GM23248 (cell line): Measurements from ENCODE around the gene THSD7A. TPM values are rescaled to one million over a fixed set of nuclear protein-coding genes. Genes with fewer than 3 reads are reported as not detected.

Source experiments
- DNase-seq: peaks from one replicate; pipeline ENCODE4 v3.0.0-alpha.2; 2015
- H2AFZ ChIP-seq: fragments of 200-600 bp; sonication (generic); 2 replicates; pipeline ENCODE4 v1.6.1; 2016; ENCODE audit warnings: antibody characterized with exemption
- H3F3A ChIP-seq: fragments of 200-600 bp; sonication (generic); 2 replicates; pipeline ENCODE4 v1.6.1; 2016; ENCODE audit warnings: mild to moderate bottlenecking, antibody characterized with exemption, mixed run types; ENCODE audit not compliant: insufficient read depth
- H3K27ac ChIP-seq: fragments of 200-600 bp; sonication (generic); 2 replicates; pipeline ENCODE4 v1.5.1; 2016; ENCODE audit warnings: mild to moderate bottlenecking
- H3K27me3 ChIP-seq: fragments of 200-600 bp; sonication (generic); replicated peaks from 2 replicates; pipeline ENCODE4 v1.6.1; 2016; ENCODE audit warnings: mild to moderate bottlenecking; ENCODE audit not compliant: insufficient read depth
- H3K36me3 ChIP-seq: fragments of 200-600 bp; sonication (generic); 2 replicates; pipeline ENCODE4 v1.6.1; 2016; ENCODE audit warnings: low read depth, mild to moderate bottlenecking
- H3K4me1 ChIP-seq: fragments of 200-600 bp; sonication (generic); 2 replicates; pipeline ENCODE4 v1.6.1; 2016; ENCODE audit warnings: mild to moderate bottlenecking; ENCODE audit not compliant: insufficient read depth
- H3K4me2 ChIP-seq: fragments of 200-600 bp; sonication (generic); one replicate; pipeline ENCODE4 v1.6.1; 2016; ENCODE audit warnings: mild to moderate bottlenecking; ENCODE audit not compliant: unreplicated experiment
- H3K4me3 ChIP-seq: fragments of 200-600 bp; sonication (generic); 2 replicates; pipeline ENCODE4 v1.5.1; 2016; ENCODE audit warnings: mild to moderate bottlenecking
- H3K79me2 ChIP-seq: fragments of 200-600 bp; sonication (generic); 2 replicates; pipeline ENCODE4 v1.6.1; 2016; ENCODE audit warnings: mild to moderate bottlenecking; ENCODE audit not compliant: insufficient read depth
- H3K9ac ChIP-seq: fragments of 200-600 bp; sonication (generic); 2 replicates; pipeline ENCODE4 v1.6.1; 2016; ENCODE audit warnings: mild to moderate bottlenecking
- H3K9me2 ChIP-seq: fragments of 200-600 bp; sonication (generic); 2 replicates; pipeline ENCODE4 v1.6.1; 2016; ENCODE audit warnings: mixed run types, mild to moderate bottlenecking, moderate library complexity; ENCODE audit not compliant: insufficient read depth
- H3K9me3 ChIP-seq: fragments of 200-600 bp; sonication (generic); one replicate; pipeline ENCODE4 v1.6.1; 2017; ENCODE audit warnings: low read depth
- H4K20me1 ChIP-seq: fragments of 200-600 bp; sonication (generic); 2 replicates; pipeline ENCODE4 v1.6.0; 2016; ENCODE audit not compliant: insufficient read depth
- EZH2 ChIP-seq: fragments of 200-600 bp; sonication (generic); IDR thresholded peaks from 2 replicates; pipeline ENCODE4 v1.6.1; 2018; ENCODE audit warnings: antibody characterized with exemption, mild to moderate bottlenecking; ENCODE audit not compliant: insufficient read depth, poor library complexity, severe bottlenecking
- EZH2phosphoT487 ChIP-seq: fragments of 200-600 bp; sonication (generic); IDR thresholded peaks from 2 replicates; pipeline ENCODE4 v1.6.1; 2018; ENCODE audit warnings: antibody characterized with exemption, moderate library complexity, mild to moderate bottlenecking, low read depth; ENCODE audit not compliant: insufficient read depth
- WGBS, 2 experiments: methylation state at CpG; one replicate each; pipeline ENCODE4 v1.1.6; 2015 to 2017; ENCODE audit warnings: low lambda C conversion rate in 2 of 2, low coverage in 1 of 2; ENCODE audit errors: missing lambda C conversion rate in 2 of 2; 5-methylcytosine and 5-hydroxymethylcytosine counted together
- in situ Hi-C: fragments of 300-500 bp; cut with MboI; formaldehyde crosslinking; loops from 2 replicates; pipeline ENCODE4 v1.15.0; 2020
- polyA plus RNA-seq: library from polyadenylated mRNA; unstranded; fragments of >200 nt; fragmentation: Nextera tagmentation; extraction: Ambion mirVana; gene quantifications from 2 replicates; pipeline ENCODE4 v1.2.1, GENCODE V29; 2016
- total RNA-seq: library from RNA; depleted of rRNA; stranded (reverse); fragments of >200 nt; shearing (Covaris generic); gene quantifications from 2 replicates; pipeline ENCODE4 v1.2.3, GENCODE V29; 2014

The THSD7A gene
- total and polyA plus RNA-seq, 2 experiments from 2014 or later = not detected

- no peak for DNase-seq
- Histone ChIP-seq H3K79me2 (no peaks in the 10 kb centered on the region), H3K9me2 (no peaks in the 10 kb centered on the region), H3K4me1 (no peaks in the 10 kb centered on the region), H3K27me3 (peaks cover 4% of the 10 kb centered on the region; the same call in 1 of the 2 replicates), H4K20me1 (no peaks in the 10 kb centered on the region), H3K4me2 (no peak overlapping the region), H3F3A (no peaks in the 10 kb centered on the region), H3K36me3 (no peaks in the 10 kb centered on the region), H2AFZ (no peak overlapping the region), H3K9ac (no peak overlapping the region), H3K9me3 (no peaks in the 10 kb centered on the region), H3K27ac (no peak overlapping the region), H3K4me3 (no peak overlapping the region)
- no peak for TF ChIP-seq EZH2
- no peak for TF ChIP-seq EZH2phosphoT487
- in situ Hi-C loops = no loop called here
- WGBS, 2 experiments = 72 to 73% methylated on average over 2 of the region's 2 CpGs
Observed at GRCh38 chr7:11424006-11424405, 408.0 kb downstream of the THSD7A start.

- no peaks in the 10 kb centered on the region for H3K9me3 ChIP-seq
- WGBS, 2 experiments = 0% methylated on average over 1 of the region's 1 CpG
- no peaks in the 10 kb centered on the region for H3K79me2 ChIP-seq
- H3K4me3 ChIP-seq = no peak overlapping the region
- no peak for TF ChIP-seq EZH2phosphoT487
- TF ChIP-seq EZH2 = no peak
- H2AFZ ChIP-seq = no peak overlapping the region
- DNase-seq = no peak
- no peaks in the 10 kb centered on the region for H3K4me1 ChIP-seq
- no peak overlapping the region for H3K4me2 ChIP-seq
- peaks cover 4% of the 10 kb centered on the region; the same call in 1 of the 2 replicates for H3K27me3 ChIP-seq
- no peaks in the 10 kb centered on the region for H3K36me3 ChIP-seq
- H3F3A ChIP-seq = no peaks in the 10 kb centered on the region
- H4K20me1 ChIP-seq = no peaks in the 10 kb centered on the region
- H3K9ac ChIP-seq = no peak overlapping the region
- in situ Hi-C loops = no loop called here
- H3K27ac ChIP-seq = no peak overlapping the region
- no peaks in the 10 kb centered on the region for H3K9me2 ChIP-seq
Observed at GRCh38 chr7:11420049-11420448, 411.9 kb downstream of the THSD7A start.

GRCh38 chr7:11416641-11417458 lies 415.1 kb downstream of the THSD7A start:
- Histone ChIP-seq H3F3A (no peaks in the 10 kb centered on the region), H3K4me1 (no peaks in the 10 kb centered on the region), H3K27ac (no peak overlapping the region), H3K27me3 (no peaks in the 10 kb centered on the region), H3K9me3 (no peaks in the 10 kb centered on the region), H3K36me3 (no peaks in the 10 kb centered on the region), H3K79me2 (no peaks in the 10 kb centered on the region), H3K4me2 (no peak overlapping the region), H3K9me2 (no peaks in the 10 kb centered on the region), H2AFZ (no peak overlapping the region), H4K20me1 (no peaks in the 10 kb centered on the region), H3K4me3 (no peak overlapping the region), H3K9ac (no peak overlapping the region)
- TF ChIP-seq EZH2phosphoT487 = no peak
- TF ChIP-seq EZH2 = no peak
- WGBS, 2 experiments = 0 to 3% methylated on average over 1 of the region's 1 CpG
- in situ Hi-C loops = no loop called here
- no peak for DNase-seq

- TF ChIP-seq EZH2 (no peak), EZH2phosphoT487 (no peak)
- Histone ChIP-seq H3F3A (no peaks in the 10 kb centered on the region), H3K4me2 (no peak overlapping the region), H3K36me3 (no peaks in the 10 kb centered on the region), H4K20me1 (no peaks in the 10 kb centered on the region), H3K9ac (no peak overlapping the region), H3K79me2 (no peaks in the 10 kb centered on the region), H2AFZ (no peak overlapping the region), H3K4me1 (no peaks in the 10 kb centered on the region), H3K9me3 (no peaks in the 10 kb centered on the region), H3K27me3 (no peaks in the 10 kb centered on the region), H3K9me2 (no peaks in the 10 kb centered on the region), H3K4me3 (no peak overlapping the region), H3K27ac (no peak overlapping the region)
- whole genome bisulfite sequencing, 2 experiments = 41 to 48% methylated on average over 4 of the region's 4 CpGs
- in situ Hi-C loops = no loop called here
- DNase-seq = no peak
Observed at GRCh38 chr7:11415101-11415500, 416.9 kb downstream of the THSD7A start.

- Histone ChIP-seq H4K20me1 (no peaks in the 10 kb centered on the region), H3K4me2 (no peak overlapping the region), H2AFZ (no peak overlapping the region), H3K4me1 (no peaks in the 10 kb centered on the region), H3F3A (no peaks in the 10 kb centered on the region), H3K27me3 (no peaks in the 10 kb centered on the region), H3K9ac (no peak overlapping the region), H3K9me3 (no peaks in the 10 kb centered on the region), H3K79me2 (no peaks in the 10 kb centered on the region), H3K9me2 (no peaks in the 10 kb centered on the region), H3K4me3 (no peak overlapping the region), H3K36me3 (no peaks in the 10 kb centered on the region), H3K27ac (no peak overlapping the region)
- in situ Hi-C loops = no loop called here
- TF ChIP-seq EZH2phosphoT487 (no peak), EZH2 (no peak)
- no peak for DNase-seq
Observed at GRCh38 chr7:11413901-11414300, 418.1 kb downstream of the THSD7A start.
